Hematopoietic multipotent progenitor cell treated with erythropoietin and hydrocortisone succinate and interleukin-3 and kit ligand, for 8 days (in vitro differentiated cells): ENCODE results near the gene CBX6.
"Not testable (repeated sequence)": the region's sequence is repeated elsewhere in the genome, so short reads cannot be mapped to it uniquely, and the experiment has no call there.

Experiments
- DNase-seq: peaks from one replicate; pipeline ENCODE4 v3.0.0-alpha.2; 2015

The CBX6 gene

DNA sequence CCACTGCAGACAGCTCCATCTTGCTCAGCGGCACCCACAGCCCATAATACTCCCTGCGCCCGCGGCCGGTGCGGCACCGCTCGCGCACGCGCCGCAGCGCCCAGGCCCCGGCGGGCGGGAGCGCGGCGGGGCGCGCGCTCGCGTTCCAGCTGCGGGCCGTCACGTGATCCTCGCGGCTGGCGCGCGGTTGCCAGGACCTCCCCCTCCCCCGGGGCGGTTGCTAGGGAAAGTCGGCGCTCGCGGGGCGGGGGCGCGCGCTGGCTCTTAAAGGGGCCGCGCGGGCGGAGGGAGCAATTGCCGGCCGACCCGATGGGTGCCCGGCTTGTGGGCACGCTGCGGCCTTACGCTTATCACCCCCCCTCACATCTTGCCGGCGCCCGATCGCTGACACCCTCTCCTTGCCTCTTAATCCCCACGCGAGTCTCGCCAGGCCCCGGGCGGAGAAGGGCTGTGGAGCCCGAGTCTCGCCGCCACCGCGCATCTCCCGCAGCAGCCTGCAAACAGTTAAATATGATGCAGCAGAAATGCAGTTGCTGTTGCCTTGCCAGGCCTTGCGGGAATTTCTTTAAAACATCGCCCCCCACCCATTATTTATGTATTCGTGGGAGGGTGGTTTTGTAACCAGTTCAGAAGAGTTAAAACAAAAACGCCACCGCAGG is at the start of gene CBX6:
CBX6 (minus strand) TSS at position 45 of the 659 bp plus-strand sequence; CDS start at position 19, 26 bp downstream.
- peak; percentile 89 for DNase-seq

- peak; percentile 9 for DNase-seq
Observed at GRCh38 chr22:38921806-38922205, 49.8 kb upstream of the CBX6 start.

GRCh38 chr22:38921120-38921519 is 49.1 kb upstream of the CBX6 start:
- no peak for DNase-seq

DNA sequence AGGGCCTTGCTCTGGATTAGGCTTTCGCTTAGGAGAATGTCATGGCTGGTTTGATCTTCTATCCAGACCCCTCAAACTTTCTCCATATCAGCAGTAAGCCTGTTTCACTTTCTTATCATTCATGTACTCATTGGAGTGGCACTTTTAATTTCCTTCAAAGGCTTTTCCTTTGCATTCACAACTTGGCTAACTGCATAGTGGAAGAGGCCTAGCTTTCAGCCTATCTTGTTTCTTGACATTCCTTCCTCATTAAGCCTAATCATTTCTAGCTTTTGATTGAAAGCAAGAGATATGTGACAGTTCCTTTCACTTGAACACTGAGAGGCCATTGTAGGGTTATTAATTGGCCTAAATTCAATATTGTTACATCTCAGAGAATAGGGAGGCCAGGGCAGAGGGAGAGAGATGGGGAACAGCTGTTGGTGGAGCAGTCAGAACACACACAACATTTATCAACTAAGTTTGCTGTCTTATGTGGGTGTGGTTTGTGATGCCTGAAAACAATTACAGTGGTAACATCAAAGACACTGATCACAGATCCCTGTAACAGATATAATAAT is 47.7 kb upstream of the CBX6 start:
- no peak for DNase-seq

- no peak for DNase-seq
Observed at GRCh38 chr22:38911434-38911833, 39.4 kb upstream of the CBX6 start.

GRCh38 chr22:38907767-38908166 is 35.8 kb upstream of the CBX6 start:
- DNase-seq, result no peak

DNA sequence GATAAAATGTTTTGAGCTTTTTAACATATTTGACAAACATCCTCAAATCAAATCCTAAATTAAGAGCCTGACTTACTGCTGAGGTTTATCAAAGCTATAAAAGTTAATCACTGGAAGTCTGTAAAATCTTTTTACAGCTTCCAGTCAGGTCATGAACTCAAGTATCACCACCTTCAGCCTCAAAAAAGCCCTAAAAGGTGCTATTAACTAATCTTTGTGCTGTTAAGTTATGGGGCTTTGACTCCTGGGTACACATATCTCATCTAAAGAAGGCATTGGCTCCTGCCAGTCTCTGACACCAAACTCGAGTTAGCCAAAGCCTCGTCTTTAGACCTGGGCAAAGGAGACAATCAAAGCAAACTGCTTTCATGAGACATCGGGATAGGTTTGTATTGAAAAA is 34.0 kb upstream of the CBX6 start:
- DNase-seq, result no peak

DNA sequence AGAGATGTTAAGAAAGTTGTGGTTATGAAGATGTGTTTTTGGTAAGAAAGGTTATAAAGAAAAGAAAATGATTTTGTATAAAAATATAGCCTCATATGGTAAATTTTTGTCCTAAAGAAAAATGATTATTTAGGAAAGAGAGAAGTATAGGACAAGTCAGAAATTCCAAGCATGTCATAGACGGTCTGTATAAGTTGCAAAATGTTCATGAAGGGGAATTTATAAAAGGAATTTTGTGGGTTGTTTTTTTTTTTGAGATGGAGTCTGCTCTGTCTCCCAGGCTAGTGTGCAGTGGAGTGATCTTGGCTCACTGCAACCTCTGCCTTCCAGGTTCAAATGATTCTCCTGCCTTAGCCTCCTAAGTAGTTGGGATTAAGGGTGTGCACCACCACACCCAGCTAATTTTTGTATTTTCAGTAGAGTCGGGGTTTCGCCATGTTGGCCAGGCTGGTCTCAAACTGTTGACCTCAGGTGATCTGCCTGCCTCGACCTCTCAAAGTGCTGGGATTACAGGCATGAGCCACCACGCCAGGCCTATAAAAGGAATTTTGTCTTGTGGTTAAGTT is 32.1 kb upstream of the CBX6 start:
- DNase-seq, result not testable (repeated sequence)

- no peak for DNase-seq
Observed at GRCh38 chr22:38901111-38901641, 29.2 kb upstream of the CBX6 start.

- no peak for DNase-seq
Observed at GRCh38 chr22:38900677-38901076, 28.7 kb upstream of the CBX6 start.

- DNase-seq, result no peak
Observed at GRCh38 chr22:38891256-38891655, 19.2 kb upstream of the CBX6 start.

GRCh38 chr22:38890377-38890776 is 18.4 kb upstream of the CBX6 start:
- DNase-seq, result no peak

- DNase-seq, result no peak
Observed at GRCh38 chr22:38886333-38886732, 14.3 kb upstream of the CBX6 start.

GRCh38 chr22:38882972-38883622 is 11.1 kb upstream of the CBX6 start:
- no peak for DNase-seq

- no peak for DNase-seq
Observed at GRCh38 chr22:38881997-38882879, 10.2 kb upstream of the CBX6 start.

GRCh38 chr22:38881464-38881871 is 9.5 kb upstream of the CBX6 start:
- DNase-seq, result no peak

DNA sequence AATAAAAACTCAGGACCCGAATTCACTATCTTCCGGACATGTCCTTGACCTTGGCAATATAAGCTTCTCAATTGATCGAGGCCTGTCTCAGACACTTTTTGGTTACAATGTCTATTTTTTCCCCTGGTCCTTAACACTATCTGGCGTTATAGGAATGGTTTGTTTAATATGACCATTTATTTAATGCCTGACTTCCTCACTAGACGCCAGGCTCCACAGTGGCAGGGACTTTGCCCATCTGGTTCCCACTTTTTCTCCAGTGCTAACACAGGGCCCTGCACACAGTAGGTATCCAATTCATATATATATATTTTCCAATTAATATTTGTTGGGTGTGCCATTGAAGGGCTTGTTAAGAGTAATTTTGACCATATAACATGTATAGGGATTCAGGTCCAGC is 7.9 kb upstream of the CBX6 start:
- no peak for DNase-seq

- no peak for DNase-seq
Observed at GRCh38 chr22:38879108-38879729, 7.2 kb upstream of the CBX6 start.

DNA sequence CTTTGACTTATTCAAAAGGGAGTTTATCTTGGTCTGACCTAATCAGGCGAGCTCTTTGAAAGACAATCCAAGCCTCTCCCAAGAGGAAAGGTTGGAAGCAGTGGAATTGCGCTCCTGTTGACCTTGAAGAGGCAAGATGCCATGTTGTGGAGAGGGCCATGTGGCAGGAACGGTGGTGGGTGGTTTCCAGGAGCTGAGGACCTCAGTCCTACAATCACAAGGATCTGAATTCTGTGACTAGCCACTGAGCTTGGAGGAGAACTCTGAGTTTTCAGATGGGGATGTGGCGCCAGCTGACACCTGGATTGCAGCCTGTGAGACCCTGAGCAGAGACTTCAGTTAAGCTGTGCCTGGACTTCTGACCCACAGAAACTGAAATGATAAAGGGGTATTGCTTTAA is 6.0 kb upstream of the CBX6 start:
- no peak for DNase-seq

DNA sequence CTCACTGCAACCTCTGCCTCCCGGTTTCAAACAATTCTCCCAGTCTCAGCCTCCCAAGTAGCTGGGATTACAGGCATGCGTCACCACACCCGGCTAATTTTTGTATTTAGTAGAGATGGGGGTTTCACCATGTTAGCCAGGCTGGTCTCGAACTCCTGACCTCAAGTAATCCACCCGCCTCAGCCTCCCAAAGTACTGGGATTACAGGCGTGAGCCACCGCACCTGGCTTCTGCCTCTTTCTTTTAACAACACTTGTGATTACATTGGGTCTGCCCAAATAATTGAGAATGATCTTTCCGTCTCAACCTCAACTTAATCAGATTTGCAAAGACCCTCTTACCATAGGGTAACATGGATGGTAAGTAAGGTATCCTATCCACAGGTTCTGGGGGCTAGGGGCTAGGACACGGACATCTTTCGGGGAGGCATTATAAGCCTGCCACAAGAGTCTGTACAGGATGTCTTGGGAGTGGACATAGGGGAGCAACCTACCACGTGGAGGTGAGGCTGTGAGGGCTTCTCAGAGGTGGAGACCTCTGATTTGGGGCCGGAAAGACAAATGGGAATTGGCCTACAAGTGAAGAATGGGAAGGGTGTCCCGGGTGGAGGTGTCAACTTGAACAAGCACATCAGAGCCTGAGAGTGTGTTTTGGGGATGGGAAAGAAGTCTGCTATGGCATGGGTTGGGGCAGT is 2.7 kb upstream of the CBX6 start:
- DNase-seq, result no peak
